H1 (cell line): ENCODE results near the gene CTF1. TPM values are rescaled to one million over a fixed set of nuclear protein-coding genes. Genes with fewer than 3 reads are reported as not detected.
A peak's percentile ranks its signal among the peaks of the same experiment; 100 is the strongest.

Source experiments
- CTBP2 ChIP-seq: IDR thresholded peaks from 2 replicates; pipeline ENCODE4 v1.7.0; 2011; ENCODE audit warnings: borderline replicate concordance, mild to moderate bottlenecking, moderate library complexity, mixed read lengths, low read length; ENCODE audit not compliant: insufficient read depth, insufficient read length
- KDM1A ChIP-seq: fragments of 200-600, 300-600 bp; sonication (generic); IDR thresholded peaks from 2 replicates; pipeline ENCODE4 v1.7.1; 2016; ENCODE audit warnings: mild to moderate bottlenecking, low read length, borderline replicate concordance
- SP1 ChIP-seq: IDR thresholded peaks from 2 replicates; pipeline ENCODE4 v1.6.1; 2011; ENCODE audit warnings: low read depth, low read length
- YY1 ChIP-seq: IDR thresholded peaks from 2 replicates; pipeline ENCODE4 v1.6.1; 2011; ENCODE audit warnings: low read depth, mild to moderate bottlenecking, low read length
- polyA plus RNA-seq, 7 experiments: library from polyadenylated mRNA; depleted of rRNA in 3 of 7; stranded (reverse) in 5 of 7; unstranded in 2 of 7; fragments of >200 nt in 5 of 7; fragments of 200-250 nt in 2 of 7; gene quantifications; 1 replicate in 5 of 7; 2 replicates in 1 of 7; 4 replicates in 1 of 7; pipeline versions ENCODE4 v1.2.1 to v1.2.3, GENCODE V29; 2011 to 2013; ENCODE audit warnings: missing spikeins in 2 of 7, mixed read lengths in 2 of 7
- total RNA-seq: library from RNA; stranded (reverse); fragmentation: NEBNext Ultra II Directional; extraction: Animal tissue kit (Norgen Biotek cat#: 25700); gene quantifications from 2 replicates; pipeline ENCODE4 v1.2.1, GENCODE V29; 2021

CTF1 gene
- total and polyA plus RNA-seq, 2 of the 8 experiments (the other 6 are each of a cell fraction or from before 2014, with no cell fraction given): 0.97 to 3.4 TPM

DNA sequence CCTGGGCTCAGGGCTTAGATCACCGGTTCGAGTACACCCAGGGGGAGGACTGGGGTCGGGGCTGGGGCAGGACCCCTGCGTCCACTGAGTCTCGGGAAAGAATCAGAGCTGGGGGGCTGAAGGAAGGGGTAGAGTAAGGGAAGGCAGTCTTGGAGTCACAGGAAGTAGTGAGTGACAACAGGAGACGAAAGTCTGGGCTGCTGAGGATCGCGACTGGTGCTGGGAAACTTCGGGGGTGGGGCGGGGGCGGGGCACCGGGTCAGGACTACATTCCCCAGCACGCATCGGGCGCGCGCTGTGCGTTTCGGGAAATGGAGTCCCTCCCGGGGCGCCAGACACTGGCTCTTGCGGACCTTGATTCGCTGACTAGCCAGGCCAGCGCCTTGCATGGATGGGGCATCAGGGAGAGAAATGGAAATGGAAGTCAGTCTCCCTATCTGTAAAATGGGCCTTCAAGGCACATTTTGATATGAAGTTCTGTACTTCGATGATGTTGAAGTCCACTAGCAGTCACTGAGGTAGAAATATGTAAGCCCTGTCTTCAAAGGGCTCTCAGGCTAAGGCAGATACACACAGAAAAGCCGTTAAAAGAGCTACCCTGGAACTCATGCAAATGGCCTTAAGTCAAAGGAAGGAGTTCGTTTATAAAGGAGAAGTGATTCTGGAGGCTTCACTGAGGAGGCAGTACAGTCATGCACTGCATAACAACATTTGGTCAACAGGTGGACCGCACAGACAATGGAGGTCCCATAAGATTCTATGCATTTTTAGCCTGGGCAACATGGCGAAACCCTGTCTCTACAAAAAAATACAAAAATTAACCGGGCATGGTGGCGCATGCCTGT is 697 bp downstream of the CTF1 start (continued):
- TF ChIP-seq SP1: peak; percentile 39; the same call in 1 of the 2 replicates
- TF ChIP-seq YY1: no peak
- peak; percentile 85; the same call in 1 of the 2 replicates for TF ChIP-seq KDM1A
- TF ChIP-seq CTBP2: no peak
